HCT116 (cell line): ENCODE results near the gene LIN54. TPM values are rescaled to one million over a fixed set of nuclear protein-coding genes. Genes with fewer than 3 reads are reported as not detected.

Source experiments
- ATAC-seq: fragments of 200-7000 bp; cut with Tn5 transposase; 2 replicates; pipeline ENCODE4 v1.9.1; 2020; ENCODE audit warnings: mild to moderate bottlenecking, moderate library complexity
- BruUV-seq: library from RNA; stranded (reverse); fragments of 400-500 nt; replicated peaks from 2 replicates; lab custom pipeline; 2021; lab: Mats Ljungman, UMichigan
- CTCF ChIA-PET: fragments of 300-600 bp; sonication (Branson Sonifier 250); formaldehyde crosslinking; loops from one replicate; lab custom pipeline; 2021; ENCODE audit warnings: antibody characterized with exemption; lab: Charles Lee
- POLR2A ChIA-PET: fragments of 300-600, 350-600 bp; sonication (Branson Sonifier 250); formaldehyde crosslinking; loops from one replicate; lab custom pipeline; 2021; ENCODE audit warnings: antibody characterized with exemption; lab: Charles Lee
- RAD21 ChIA-PET, 2 experiments: fragments of 300-600 bp; sonication (Branson Sonifier 250); formaldehyde crosslinking; loops; one replicate each; lab custom pipeline; 2023; ENCODE audit warnings: low total read pairs in 2 of 2; ENCODE audit not compliant: uncharacterized antibody in 2 of 2, unreplicated experiment in 2 of 2, low non-redundant PET in 1 of 2; lab: Charles Lee
- DNase-seq: peaks from one replicate; pipeline ENCODE4 v3.0.0-alpha.2; 2010; ENCODE audit warnings: low read depth, low spot score
- H2AFZ ChIP-seq: fragments of 200-600 bp; shearing (Covaris generic), sonication (generic); 2 replicates; pipeline ENCODE4 v1.6.1; 2017; ENCODE audit warnings: low read depth, mixed run types, mixed read lengths, antibody characterized with exemption, low read length; ENCODE audit not compliant: poor library complexity, severe bottlenecking
- H3K27ac ChIP-seq: 2 replicates; pipeline ENCODE4 v1.5.1; 2012; ENCODE audit warnings: low read depth, low read length
- H3K27me3 ChIP-seq: fragments of 200-600 bp; sonication (generic); 2 replicates; pipeline ENCODE4 v1.6.1; 2016; ENCODE audit warnings: mixed run types, low read length, mixed read lengths; ENCODE audit not compliant: insufficient read depth
- H3K36me3 ChIP-seq, 2 experiments: fragments of 200-500 bp in 1 of 2; fragments of 200-600 bp in 1 of 2; sonication (Bioruptor generic) in 1 of 2; sonication (generic) in 1 of 2; 2 replicates each; pipeline versions ENCODE4 v1.5.1 to v1.6.1; 2014 to 2016; ENCODE audit warnings: low read length in 2 of 2, inconsistent platforms in 1 of 2, mixed read lengths in 1 of 2, mixed run types in 1 of 2; ENCODE audit not compliant: insufficient read depth in 2 of 2, control insufficient read depth in 1 of 2
- H3K4me1 ChIP-seq, 2 experiments: fragments of 200-600 bp in 1 of 2; sonication (generic) in 1 of 2; 2 replicates each; pipeline versions ENCODE4 v1.5.1 to v1.6.1; 2012 to 2017; ENCODE audit warnings: low read length in 2 of 2, inconsistent platforms in 1 of 2, mild to moderate bottlenecking in 1 of 2, mixed read lengths in 1 of 2, mixed run types in 1 of 2, moderate library complexity in 1 of 2; ENCODE audit not compliant: insufficient read depth in 2 of 2, control insufficient read depth in 1 of 2
- H3K4me2 ChIP-seq: fragments of 200-600 bp; sonication (generic); 2 replicates; pipeline ENCODE4 v1.6.1; 2017; ENCODE audit warnings: mixed run types, low read length, mixed read lengths
- H3K4me3 ChIP-seq, 2 experiments: fragments of 200-600 bp in 1 of 2; sonication (generic) in 1 of 2; replicated peaks in 1 of 2; 2 replicates each; pipeline ENCODE4 v1.5.1; 2011 to 2016; ENCODE audit warnings: low read length in 2 of 2, control low read depth in 1 of 2, low read depth in 1 of 2, mild to moderate bottlenecking in 1 of 2, mixed read lengths in 1 of 2, mixed run types in 1 of 2
- H3K79me2 ChIP-seq: fragments of 200-600 bp; sonication (generic); 2 replicates; pipeline ENCODE4 v1.6.1; 2017; ENCODE audit warnings: mild to moderate bottlenecking, mixed run types, low read length, moderate library complexity, mixed read lengths; ENCODE audit not compliant: insufficient read depth
- H3K9ac ChIP-seq: fragments of 200-600 bp; sonication (generic); 2 replicates; pipeline ENCODE4 v1.6.1; 2016; ENCODE audit warnings: low read length, mixed read lengths
- H3K9me2 ChIP-seq: fragments of 200-600 bp; sonication (generic), shearing (Covaris generic); 2 replicates; pipeline ENCODE4 v1.6.1; 2017; ENCODE audit warnings: mixed run types, mild to moderate bottlenecking, moderate library complexity; ENCODE audit not compliant: insufficient read depth
- H3K9me3 ChIP-seq, 2 experiments: fragments of 200-500 bp in 1 of 2; fragments of 200-600 bp in 1 of 2; sonication (Bioruptor generic) in 1 of 2; sonication (generic) in 1 of 2; 2 replicates each; pipeline ENCODE4 v1.6.1; 2014 to 2017; ENCODE audit warnings: low read length in 2 of 2, mixed read lengths in 2 of 2, inconsistent platforms in 1 of 2, low read depth in 1 of 2, mild to moderate bottlenecking in 1 of 2, mixed run types in 1 of 2, moderate library complexity in 1 of 2; ENCODE audit not compliant: control insufficient read depth in 1 of 2, insufficient read depth in 1 of 2
- H4K20me1 ChIP-seq: fragments of 200-600 bp; sonication (generic), shearing (Covaris generic); 2 replicates; pipeline ENCODE4 v1.6.1; 2017; ENCODE audit warnings: mixed run types, mild to moderate bottlenecking, moderate library complexity; ENCODE audit not compliant: insufficient read depth
- ATF3 ChIP-seq: IDR thresholded peaks from 2 replicates; pipeline ENCODE4 v1.6.1; 2012
- CTCF ChIP-seq, 3 experiments: fragments of 200-600 bp in 1 of 3; sonication (generic) in 1 of 3; IDR thresholded peaks in 2 of 3; conservative IDR thresholded peaks in 1 of 3; 2 replicates each; pipeline ENCODE4 v1.5.1; 2012 to 2017; ENCODE audit warnings: low read depth in 2 of 3, low read length in 2 of 3, antibody characterized with exemption in 1 of 3, borderline replicate concordance in 1 of 3, control low read depth in 1 of 3, mild to moderate bottlenecking in 1 of 3, mixed read lengths in 1 of 3, mixed run types in 1 of 3, moderate library complexity in 1 of 3; ENCODE audit not compliant: insufficient read depth in 1 of 3
- EGR1 ChIP-seq: IDR thresholded peaks from 2 replicates; pipeline ENCODE4 v1.6.1; 2012; ENCODE audit warnings: low read depth
- JUND ChIP-seq: IDR thresholded peaks from 2 replicates; pipeline ENCODE4 v1.6.1; 2012
- POLR2A ChIP-seq: IDR thresholded peaks from 2 replicates; pipeline ENCODE4 v1.7.0; 2011; ENCODE audit warnings: borderline replicate concordance; ENCODE audit not compliant: insufficient read depth, insufficient read length; ENCODE audit errors: extremely low read depth
- POLR2AphosphoS5 ChIP-seq: IDR thresholded peaks from 2 replicates; pipeline ENCODE4 v1.6.1; 2011; ENCODE audit warnings: mild to moderate bottlenecking, low read depth, low read length, moderate library complexity
- RAD21 ChIP-seq: IDR thresholded peaks from 2 replicates; pipeline ENCODE4 v1.6.1; 2012; ENCODE audit warnings: low read depth, mild to moderate bottlenecking
- SIN3A ChIP-seq: IDR thresholded peaks from 2 replicates; pipeline ENCODE4 v1.6.1; 2012; ENCODE audit warnings: low read depth
- SP1 ChIP-seq: IDR thresholded peaks from 2 replicates; pipeline ENCODE4 v1.6.1; 2012; ENCODE audit warnings: low read depth
- SRF ChIP-seq: IDR thresholded peaks from 2 replicates; pipeline ENCODE4 v1.6.1; 2012; ENCODE audit warnings: low read depth
- TCF7L2 ChIP-seq: IDR thresholded peaks from 2 replicates; pipeline ENCODE4 v1.7.0; 2011; ENCODE audit warnings: borderline replicate concordance, inconsistent platforms; ENCODE audit not compliant: insufficient read depth, insufficient read length; ENCODE audit errors: extremely low read depth
- YY1 ChIP-seq: IDR thresholded peaks from 2 replicates; pipeline ENCODE4 v1.6.1; 2011; ENCODE audit warnings: low read length, low read depth, moderate library complexity, mild to moderate bottlenecking; ENCODE audit not compliant: insufficient replicate concordance; ENCODE audit errors: extremely low read depth
- ZFX ChIP-seq: fragments of 450-650 bp; IDR thresholded peaks from 2 replicates; pipeline ENCODE4 v1.6.1; 2017
- intact Hi-C: fragments of 100-400 bp; cut with micrococcal nuclease; formaldehyde crosslinking; loops from 2 replicates; pipeline ENCODE4 v1.10.0; 2022
- total RNA-seq: library from RNA; stranded (reverse); gene quantifications from one replicate; pipeline ENCODE4 v1.2.1, GENCODE V29; 2021; ENCODE audit not compliant: unreplicated experiment

The LIN54 gene
- total RNA-seq, 1 experiment from 2014 or later = 15.6 TPM

- POLR2A ChIA-PET = interaction anchor here (0.7 to 1.0 kb wide), 2 partner anchors 8 to 39 kb away, joined by 3 to 12 read pairs; partner anchors contain the start of gene THAP9
These were observed 118.7 kb downstream of the LIN54 start for GRCh38 chr4:82891707-82892466.

GRCh38 chr4:82890901-82891706, 119.5 kb downstream of the LIN54 start, which contains the start of gene SEC31A:
TSS of gene SEC31A (minus strand) at chr4:82891153. CDS start at chr4:82881936, 9,217 bp downstream.
- TSS peak; percentile 94 for BruUV-seq
- ChIA-PET CTCF (no interaction called here), RAD21 (no interaction called here), POLR2A (interaction anchor here (1.0 to 2.8 kb wide), 2 partner anchors 9 kb away, joined by 9 to 12 read pairs; partner anchors contain the start of gene THAP9)
- Histone ChIP-seq H4K20me1 (peaks cover 5% of the 10 kb centered on the region; the same call in 1 of the 2 replicates), H3K4me2 (peak within 1 kb of the TSS; percentile 82), H3K9me2 (no peaks in the 10 kb centered on the region), H3K27me3 (no peaks in the 10 kb centered on the region), H2AFZ (no peak within 1 kb of the TSS), H3K9ac (peak within 1 kb of the TSS; percentile 91), H3K4me1 (peaks cover 3 to 30% of the 10 kb centered on the region in 2 experiments; a peak in 3 of 4 replicates), H3K36me3 (peaks cover 24% of the 10 kb centered on the region in 2 experiments), H3K79me2 (peaks cover 83% of the 10 kb centered on the region), H3K27ac (peak within 1 kb of the TSS; percentile 84), H3K9me3 (no peaks in the 10 kb centered on the region), H3K4me3 (peak within 1 kb of the TSS; percentile 80 to 91)
- ATAC-seq (peak; percentile 93), DNase-seq (peak; percentile 77)
- TF ChIP-seq CTCF (IDR thresholded peaks at IDR 0.05 in 2 of 3, conservative IDR thresholded peaks at IDR 0.05 in 1 of 3; ENCODE audit: borderline replicate concordance in 1 of 3, insufficient read depth in 1 of 3, low read depth in 2 of 3, low read length in 2 of 3) = no peak
- TF ChIP-seq ZFX = peak; percentile 93
- peak; percentile 28 for TF ChIP-seq TCF7L2
- peak; percentile 77 for TF ChIP-seq POLR2A
- peak; percentile 85 for TF ChIP-seq YY1
- TF ChIP-seq POLR2AphosphoS5 = peak; percentile 87
- no peak for TF ChIP-seq ATF3
- intact Hi-C loops = no loop called here

More at GRCh38 chr4:82891707-82892466, 118.7 kb downstream of the LIN54 start:
- peak overlapping the region; percentile 80 to 91 for H3K4me3 ChIP-seq
- ChIA-PET RAD21 (no interaction called here), CTCF (no interaction called here)
- ATAC-seq (peak; percentile 32), DNase-seq (no peak)
- no peaks in the 10 kb centered on the region for H3K9me2 ChIP-seq
- TF ChIP-seq TCF7L2 (no peak), RAD21 (no peak), SP1 (no peak), SIN3A (no peak), EGR1 (no peak), JUND (no peak), SRF (no peak)
- H4K20me1 ChIP-seq = peaks cover 6% of the 10 kb centered on the region; the same call in 1 of the 2 replicates
- H3K79me2 ChIP-seq = peaks cover 83% of the 10 kb centered on the region
- intact Hi-C loops = no loop called here
- peaks cover 28 to 29% of the 10 kb centered on the region in 2 experiments for H3K36me3 ChIP-seq
- no peaks in the 10 kb centered on the region for H3K9me3 ChIP-seq
- H3K4me1 ChIP-seq = peaks cover 3 to 30% of the 10 kb centered on the region in 2 experiments; a peak in 3 of 4 replicates
- no peak overlapping the region for H2AFZ ChIP-seq
- H3K27me3 ChIP-seq = no peaks in the 10 kb centered on the region
- no TSS peak for BruUV-seq
- peak overlapping the region; percentile 84 for H3K27ac ChIP-seq
- H3K9ac ChIP-seq = peak overlapping the region; percentile 91
- peak overlapping the region; percentile 82 for H3K4me2 ChIP-seq
